ENCODE results near the gene ADD1. TPM values are rescaled to one million over a fixed set of nuclear protein-coding genes. Genes with fewer than 3 reads are reported as not detected.

The ADD1 gene
- total RNA-seq, 1 experiment from 2014 or later: 163 TPM

GRCh38 chr4:2933566-2934076 lies 90.0 kb downstream of the ADD1 start:
- DNase-seq: no peak
- Histone ChIP-seq H3K79me1 (ENCODE audit: insufficient read depth, low read depth, low read length, poor library complexity, severe bottlenecking) (no peaks in the 10 kb centered on the region), H3K18ac (ENCODE audit: insufficient read length, low read depth, low read length) (no peak overlapping the region), H4K91ac (ENCODE audit: insufficient read length, low read depth, low read length) (no peak overlapping the region), H3K9me3 (ENCODE audit: control insufficient read depth, low read depth, low read length) (no peaks in the 10 kb centered on the region), H3K79me2 (ENCODE audit: insufficient read depth, low read length) (no peaks in the 10 kb centered on the region; the same call in 1 of the 2 replicates), H4K5ac (ENCODE audit: insufficient read length, low read depth, low read length) (no peak overlapping the region), H3K4me1 (ENCODE audit: insufficient read depth, low read length) (no peaks in the 10 kb centered on the region), H4K8ac (replicated peaks; ENCODE audit: insufficient read length, low read depth, low read length) (no peak overlapping the region), H2BK20ac (ENCODE audit: low read depth, low read length, poor library complexity, severe bottlenecking) (no peak overlapping the region), H2AK5ac (ENCODE audit: insufficient read length, low read length) (no peak overlapping the region), H3K14ac (ENCODE audit: insufficient read depth, low read length) (no peak overlapping the region), H4K20me1 (ENCODE audit: control insufficient read depth, insufficient read depth, insufficient read length) (no peaks in the 10 kb centered on the region), H3K9ac (ENCODE audit: extremely low read depth, insufficient read length, low read length) (no peak overlapping the region), H2BK12ac (ENCODE audit: insufficient read length, low read depth, low read length) (no peak overlapping the region), H3K4me2 (ENCODE audit: insufficient read depth, insufficient read length, low read length) (peak overlapping the region; percentile 35), H2BK5ac (ENCODE audit: insufficient read length, low read length) (no peak overlapping the region), H2AFZ (ENCODE audit: low read length) (no peak overlapping the region), H3K56ac (ENCODE audit: insufficient read length, low read depth, low read length) (no peak overlapping the region), H3K27me3 (ENCODE audit: insufficient read depth, low read length) (no peaks in the 10 kb centered on the region), H3T11ph (ENCODE audit: low read length) (no peak overlapping the region), H3K23ac (ENCODE audit: insufficient read length, low read depth, low read length) (no peak overlapping the region), H3K27ac (ENCODE audit: insufficient read length, low read depth, low read length) (no peak overlapping the region), H3K23me2 (ENCODE audit: insufficient read length, low read depth, low read length, poor library complexity, severe bottlenecking) (peaks cover 10% of the 10 kb centered on the region), H3K4ac (ENCODE audit: low read depth, low read length) (no peak overlapping the region), H2BK120ac (ENCODE audit: low read depth, low read length, poor library complexity, severe bottlenecking) (no peak overlapping the region), H2BK15ac (ENCODE audit: low read depth, low read length) (no peak overlapping the region)
- no peak for TF ChIP-seq CTCF (conservative IDR thresholded peaks at IDR 0.05)
- Mint-ChIP-seq H3K27me3 (ENCODE audit: low read depth) (no peaks in the 10 kb centered on the region; the same call in 1 of the 2 replicates), H3K9me3 (no peaks in the 10 kb centered on the region), H3K27ac (no peak overlapping the region), H3K36me3 (ENCODE audit: insufficient read depth in 1 of 3, low read depth in 3 of 3) (peaks cover 19 to 61% (median 46%) of the 10 kb centered on the region in 3 experiments; a peak in 6 of 7 replicates), H3K4me3 (peak overlapping the region; percentile 70 to 78), H3K4me1 (peaks cover 30 to 33% of the 10 kb centered on the region in 2 experiments)
- no CpG with 5 or more reads among the region's 31 CpGs for WGBS (ENCODE audit: extremely low coverage, insufficient read length, low lambda C conversion rate)
